HUES6 (cell line): ENCODE results near the gene SCN7A.

Experiments
- H3K27ac ChIP-seq: 2 replicates; pipeline ENCODE4 v1.7.0; 2013; ENCODE audit warnings: low read depth, mild to moderate bottlenecking, low read length, inconsistent platforms
- H3K27me3 ChIP-seq: 2 replicates; pipeline ENCODE4 v1.6.1; 2013; ENCODE audit warnings: low read length; ENCODE audit not compliant: control insufficient read depth, insufficient read depth
- H3K36me3 ChIP-seq: 2 replicates; pipeline ENCODE4 v1.6.1; 2013; ENCODE audit warnings: low read length; ENCODE audit not compliant: control insufficient read depth, insufficient read depth
- H3K4me1 ChIP-seq: 2 replicates; pipeline ENCODE4 v1.6.1; 2013; ENCODE audit warnings: low read length; ENCODE audit not compliant: control insufficient read depth, insufficient read depth
- H3K4me3 ChIP-seq: 2 replicates; pipeline ENCODE4 v1.5.1; 2013; ENCODE audit warnings: low read depth, low read length
- H3K9ac ChIP-seq: one replicate; pipeline ENCODE4 v1.6.1; 2013; ENCODE audit warnings: mild to moderate bottlenecking, low read length
- H3K9me3 ChIP-seq: 2 replicates; pipeline ENCODE4 v1.6.1; 2013; ENCODE audit warnings: low read depth, low read length; ENCODE audit not compliant: control insufficient read depth, insufficient read depth

Gene SCN7A

GRCh38 chr2:166451468-166451867 is 42.6 kb downstream of the SCN7A start:
- no peaks in the 10 kb centered on the region for H3K27me3 ChIP-seq
- H3K9me3 ChIP-seq, result no peaks in the 10 kb centered on the region
- no peak overlapping the region for H3K27ac ChIP-seq
- H3K4me1 ChIP-seq, result no peaks in the 10 kb centered on the region
- no peaks in the 10 kb centered on the region for H3K36me3 ChIP-seq
- no peak overlapping the region for H3K9ac ChIP-seq
- H3K4me3 ChIP-seq, result no peak overlapping the region

- Histone ChIP-seq H3K27me3 (no peaks in the 10 kb centered on the region), H3K4me1 (no peaks in the 10 kb centered on the region), H3K4me3 (no peak overlapping the region), H3K36me3 (no peaks in the 10 kb centered on the region), H3K9ac (no peak overlapping the region), H3K27ac (no peak overlapping the region), H3K9me3 (no peaks in the 10 kb centered on the region)
Measured at GRCh38 chr2:166449439-166449838, 44.6 kb downstream of the SCN7A start.

DNA sequence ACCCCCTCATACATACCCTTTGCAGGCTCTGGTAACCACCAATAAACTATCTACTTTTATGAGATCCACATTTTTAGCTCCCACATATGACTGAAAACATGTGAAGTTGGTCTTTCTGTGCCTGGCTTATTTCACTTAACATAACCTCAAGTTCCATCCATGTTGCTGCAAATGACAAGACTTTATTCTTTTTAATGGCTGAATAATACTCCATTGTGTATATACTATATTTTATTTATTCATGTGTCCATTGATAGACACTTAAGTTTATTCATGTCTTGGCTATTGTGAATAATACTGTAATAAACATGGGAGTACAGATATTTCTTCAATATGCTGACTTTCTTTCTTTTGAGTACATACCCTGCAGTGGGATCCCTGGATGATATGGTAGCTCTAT is 45.9 kb downstream of the SCN7A start:
- H3K27me3 ChIP-seq, result no peaks in the 10 kb centered on the region

DNA sequence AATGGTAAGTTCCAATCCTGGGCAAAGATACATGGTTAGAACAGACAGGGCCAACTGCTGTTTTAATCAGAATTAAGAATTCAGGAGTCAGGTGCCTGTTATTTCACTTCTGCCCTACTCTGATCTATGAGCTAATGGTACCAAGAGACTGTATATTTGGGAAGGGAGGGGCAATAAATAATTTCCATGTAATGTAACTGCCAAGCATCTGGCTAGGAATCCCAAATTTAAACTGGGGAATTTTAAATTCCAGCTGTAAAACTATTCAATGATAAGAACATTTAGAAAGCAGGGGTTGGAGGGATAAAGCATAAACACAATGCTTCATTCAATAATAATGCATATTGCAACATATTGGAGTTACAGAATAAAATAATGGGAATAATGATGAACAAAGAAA is 49.7 kb downstream of the SCN7A start:
- no peak overlapping the region for H3K4me3 ChIP-seq
- no peaks in the 10 kb centered on the region for H3K4me1 ChIP-seq
- H3K9ac ChIP-seq, result no peak overlapping the region
- no peaks in the 10 kb centered on the region for H3K36me3 ChIP-seq
- H3K27ac ChIP-seq, result no peak overlapping the region
- H3K9me3 ChIP-seq, result no peaks in the 10 kb centered on the region
- H3K27me3 ChIP-seq, result no peaks in the 10 kb centered on the region

More for the DNA sequence above, 45.9 kb downstream of the SCN7A start:
- Histone ChIP-seq H3K4me1 (no peaks in the 10 kb centered on the region), H3K9ac (no peak overlapping the region), H3K9me3 (no peaks in the 10 kb centered on the region), H3K4me3 (no peak overlapping the region), H3K27ac (no peak overlapping the region), H3K36me3 (no peaks in the 10 kb centered on the region)

DNA sequence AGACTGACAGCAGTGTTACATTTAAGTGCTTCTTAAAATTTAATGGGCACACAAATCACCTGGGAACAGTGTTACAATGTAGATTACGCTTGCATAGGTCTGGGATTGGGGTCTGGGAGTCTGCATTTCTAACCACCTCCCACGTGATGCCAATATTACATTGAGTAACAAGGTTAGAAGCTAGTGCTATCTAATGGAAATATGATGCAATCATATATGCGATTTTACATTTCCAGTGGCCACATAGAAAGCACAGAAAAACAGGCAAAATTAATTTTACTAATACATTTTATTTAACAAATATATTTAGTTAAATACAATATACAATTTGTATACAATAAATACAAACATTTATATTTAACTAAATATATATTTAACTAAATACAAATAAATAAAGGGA is 53.7 kb downstream of the SCN7A start:
- no peak overlapping the region for H3K9ac ChIP-seq

DNA sequence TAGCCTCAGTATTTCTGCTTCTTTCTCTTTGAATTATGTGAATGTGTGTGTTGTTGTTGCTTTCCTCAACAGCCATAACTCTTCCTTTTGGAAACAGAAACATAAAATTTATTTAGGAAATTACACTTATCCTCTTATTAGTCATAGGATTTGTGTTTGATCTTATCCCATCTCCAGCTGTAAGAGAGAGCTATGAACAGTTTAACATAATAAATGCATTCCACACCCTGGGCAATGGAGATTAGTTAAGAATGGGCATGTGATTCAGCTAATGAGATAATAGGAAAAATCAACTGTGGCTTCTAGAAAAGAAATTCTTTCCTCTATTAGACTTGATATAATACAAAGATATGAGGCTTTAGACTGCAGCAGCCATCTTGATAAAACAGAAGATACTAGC is 55.0 kb downstream of the SCN7A start:
- H3K9ac ChIP-seq, result no peak overlapping the region
- no peaks in the 10 kb centered on the region for H3K27me3 ChIP-seq
- H3K9me3 ChIP-seq, result peaks cover 10% of the 10 kb centered on the region; the same call in 1 of the 2 replicates
- no peak overlapping the region for H3K4me3 ChIP-seq
- no peaks in the 10 kb centered on the region for H3K4me1 ChIP-seq
- no peak overlapping the region for H3K27ac ChIP-seq
- no peaks in the 10 kb centered on the region for H3K36me3 ChIP-seq

More for the DNA sequence above, 53.7 kb downstream of the SCN7A start:
- Histone ChIP-seq H3K36me3 (no peaks in the 10 kb centered on the region), H3K27me3 (no peaks in the 10 kb centered on the region), H3K4me3 (no peak overlapping the region), H3K9me3 (peaks cover 10% of the 10 kb centered on the region; the same call in 1 of the 2 replicates), H3K4me1 (no peaks in the 10 kb centered on the region), H3K27ac (no peak overlapping the region)

GRCh38 chr2:166436976-166437375 is 57.1 kb downstream of the SCN7A start:
- Histone ChIP-seq H3K27me3 (no peaks in the 10 kb centered on the region), H3K4me3 (no peak overlapping the region), H3K4me1 (no peaks in the 10 kb centered on the region), H3K27ac (no peak overlapping the region), H3K9ac (no peak overlapping the region), H3K9me3 (peaks cover 10% of the 10 kb centered on the region; the same call in 1 of the 2 replicates), H3K36me3 (no peaks in the 10 kb centered on the region)

DNA sequence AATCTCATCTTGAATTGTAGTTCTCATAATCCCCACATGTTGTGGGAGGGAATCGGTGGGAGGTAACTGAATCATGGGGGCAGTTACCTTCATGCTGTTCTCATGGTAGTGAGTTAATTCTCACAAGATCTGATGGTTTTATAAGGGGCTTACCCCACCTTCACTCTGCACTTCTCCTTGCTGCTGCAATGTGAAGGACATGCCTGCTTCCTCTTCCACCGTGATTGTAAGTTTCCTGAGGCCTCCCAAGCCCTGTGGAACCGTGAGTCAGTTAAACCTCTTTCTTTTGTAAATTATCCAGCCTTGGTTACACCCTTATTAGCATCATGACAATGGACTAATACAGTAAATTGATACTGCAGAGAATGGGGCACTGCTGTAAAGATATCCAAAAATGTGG is 57.9 kb downstream of the SCN7A start:
- no peaks in the 10 kb centered on the region for H3K4me1 ChIP-seq
- H3K36me3 ChIP-seq, result no peaks in the 10 kb centered on the region
- H3K27ac ChIP-seq, result no peak overlapping the region
- peaks cover 10% of the 10 kb centered on the region; the same call in 1 of the 2 replicates for H3K9me3 ChIP-seq
- H3K27me3 ChIP-seq, result no peaks in the 10 kb centered on the region
- H3K9ac ChIP-seq, result no peak overlapping the region
- no peak overlapping the region for H3K4me3 ChIP-seq

DNA sequence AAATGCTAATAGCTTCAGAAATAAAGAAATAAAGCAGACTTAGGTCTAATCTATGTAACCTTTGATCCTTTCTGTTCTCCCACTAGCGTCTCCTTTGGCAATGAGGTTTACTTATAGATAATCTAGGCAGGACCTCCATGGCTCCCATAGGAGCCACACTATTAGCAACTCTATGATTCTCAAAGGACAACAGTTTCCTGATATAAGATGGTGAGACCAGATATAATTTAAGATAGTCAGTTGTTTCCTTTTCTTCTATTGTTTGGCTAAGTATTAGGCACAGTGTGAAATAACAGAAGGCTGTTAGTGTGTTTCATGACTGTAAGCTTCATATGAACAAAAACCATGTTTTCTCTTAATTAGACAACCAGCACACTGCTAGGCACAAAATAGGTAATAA is 59.6 kb downstream of the SCN7A start:
- Histone ChIP-seq H3K9ac (no peak overlapping the region), H3K36me3 (no peaks in the 10 kb centered on the region), H3K4me1 (no peaks in the 10 kb centered on the region), H3K4me3 (no peak overlapping the region), H3K27ac (no peak overlapping the region), H3K9me3 (peaks cover 10% of the 10 kb centered on the region; the same call in 1 of the 2 replicates), H3K27me3 (no peaks in the 10 kb centered on the region)

GRCh38 chr2:166433457-166433856 is 60.6 kb downstream of the SCN7A start:
- no peaks in the 10 kb centered on the region for H3K27me3 ChIP-seq
- H3K9ac ChIP-seq, result no peak overlapping the region
- H3K27ac ChIP-seq, result no peak overlapping the region
- H3K4me1 ChIP-seq, result no peaks in the 10 kb centered on the region
- no peak overlapping the region for H3K4me3 ChIP-seq
- H3K36me3 ChIP-seq, result no peaks in the 10 kb centered on the region
- H3K9me3 ChIP-seq, result peaks cover 10% of the 10 kb centered on the region; the same call in 1 of the 2 replicates

DNA sequence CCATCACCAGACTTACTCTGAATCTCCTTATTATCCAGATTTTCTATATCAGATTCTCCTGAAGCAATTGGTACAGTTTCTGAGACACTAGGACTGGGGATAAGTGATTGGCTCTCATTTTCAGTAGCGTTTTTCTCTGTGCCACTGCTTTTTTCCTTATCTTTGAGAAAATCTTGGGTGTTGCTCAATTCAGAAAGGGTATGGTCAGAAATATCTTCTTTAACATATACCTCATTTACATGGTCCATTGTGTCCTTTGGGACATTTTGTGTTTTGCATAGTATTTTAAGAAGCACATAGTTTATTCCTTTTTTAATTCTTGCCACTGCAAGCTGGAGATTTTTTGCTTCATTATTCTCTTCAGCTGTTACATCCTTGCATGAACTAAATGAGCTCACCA is 61.7 kb downstream of the SCN7A start:
- H3K9ac ChIP-seq, result no peak overlapping the region
- no peak overlapping the region for H3K4me3 ChIP-seq
- H3K36me3 ChIP-seq, result no peaks in the 10 kb centered on the region
- peaks cover 5% of the 10 kb centered on the region; the same call in 1 of the 2 replicates for H3K9me3 ChIP-seq
- no peaks in the 10 kb centered on the region for H3K27me3 ChIP-seq
- no peaks in the 10 kb centered on the region for H3K4me1 ChIP-seq
- no peak overlapping the region for H3K27ac ChIP-seq

DNA sequence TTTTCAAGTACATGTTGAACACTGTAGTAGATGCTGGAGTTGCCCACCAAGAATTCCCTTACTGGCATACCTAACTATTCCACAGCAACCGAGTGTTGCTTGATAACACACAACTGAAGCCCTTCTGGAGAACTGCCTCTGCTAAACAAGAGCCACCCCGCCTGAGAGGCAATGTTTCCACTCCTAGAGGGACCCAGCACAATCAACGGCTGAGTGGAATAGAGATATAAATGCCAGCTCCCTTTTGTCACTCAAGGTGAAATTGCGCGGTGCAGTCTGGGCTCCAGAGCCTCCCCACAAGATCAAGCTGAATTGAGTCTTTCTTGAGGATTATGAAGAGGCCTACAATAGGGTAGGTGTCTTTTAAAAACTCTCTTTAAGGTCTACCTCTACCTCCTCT is 69.2 kb downstream of the SCN7A start:
- H3K4me3 ChIP-seq, result no peak overlapping the region
- H3K4me1 ChIP-seq, result no peaks in the 10 kb centered on the region
- no peak overlapping the region for H3K9ac ChIP-seq
- no peaks in the 10 kb centered on the region for H3K9me3 ChIP-seq
- H3K27ac ChIP-seq, result no peak overlapping the region
- H3K36me3 ChIP-seq, result no peaks in the 10 kb centered on the region
- H3K27me3 ChIP-seq, result no peaks in the 10 kb centered on the region
